HEK293 (cell line): ENCODE measurements around the gene MIR17HG.

Experiments used
- CTCF ChIA-PET: fragments of 350-600 bp; formaldehyde crosslinking; extraction: SDS; loops from one replicate; lab custom pipeline; 2021; ENCODE audit warnings: antibody characterized with exemption; lab: Yijun Ruan, JAX
- POLR2A ChIA-PET: fragments of 300-600 bp; formaldehyde crosslinking; extraction: SDS; loops from one replicate; lab custom pipeline; 2020; ENCODE audit warnings: antibody characterized with exemption, inconsistent platforms; lab: Yijun Ruan, JAX
- H3K27ac ChIP-seq: fragments of 200-500 bp; sonication (Bioruptor generic); 2 replicates; pipeline ENCODE4 v1.5.1; 2014; ENCODE audit warnings: low read depth, low read length, control low read depth, inconsistent platforms; ENCODE audit errors: extremely low read depth
- H3K36me3 ChIP-seq, 2 experiments: fragments of 200-500 bp in 1 of 2; sonication (Bioruptor generic) in 1 of 2; 1 replicate in 1 of 2; 2 replicates in 1 of 2; pipeline ENCODE4 v1.5.1; 2014 to 2017; ENCODE audit warnings: inconsistent platforms in 2 of 2, low read length in 2 of 2; ENCODE audit not compliant: control insufficient read depth in 2 of 2, insufficient read depth in 1 of 2
- H3K4me1 ChIP-seq: fragments of 200-500 bp; sonication (Bioruptor generic); 2 replicates; pipeline ENCODE4 v1.5.1; 2014; ENCODE audit warnings: mild to moderate bottlenecking, low read length, inconsistent platforms; ENCODE audit not compliant: control insufficient read depth, insufficient read depth
- H3K4me3 ChIP-seq: 2 replicates; pipeline ENCODE4 v1.5.1; 2011; ENCODE audit warnings: low read depth, mild to moderate bottlenecking, control low read depth, low read length, moderate library complexity
- H3K9me3 ChIP-seq: fragments of 200-500 bp; sonication (Bioruptor generic); 2 replicates; pipeline ENCODE4 v1.5.1; 2014; ENCODE audit warnings: low read depth, low read length, inconsistent platforms; ENCODE audit not compliant: control insufficient read depth, insufficient read depth
- FEZF1 ChIP-seq: fragments of 450-650 bp; formaldehyde crosslinking; IDR thresholded peaks from 2 replicates; pipeline ENCODE4 v1.5.1; 2016; ENCODE audit warnings: missing biosample characterization, missing genetic modification characterization
- GLIS1 ChIP-seq: fragments of 450-650 bp; formaldehyde crosslinking; IDR thresholded peaks from 2 replicates; pipeline ENCODE4 v1.5.1; 2016; ENCODE audit warnings: missing biosample characterization, missing genetic modification characterization
- PATZ1 ChIP-seq: fragments of 450-650 bp; formaldehyde crosslinking; IDR thresholded peaks from 2 replicates; pipeline ENCODE4 v1.5.1; 2016; ENCODE audit warnings: missing biosample characterization, missing genetic modification characterization
- PRDM1 ChIP-seq: fragments of 450-650 bp; formaldehyde crosslinking; IDR thresholded peaks from 2 replicates; pipeline ENCODE4; 2016; ENCODE audit warnings: missing biosample characterization, missing genetic modification characterization
- SCRT1 ChIP-seq: fragments of 450-650 bp; formaldehyde crosslinking; IDR thresholded peaks from 2 replicates; pipeline ENCODE4 v1.5.1; 2016; ENCODE audit warnings: missing biosample characterization, missing genetic modification characterization, borderline replicate concordance
- YY1 ChIP-seq: fragments of 450-650 bp; formaldehyde crosslinking; IDR thresholded peaks from 2 replicates; pipeline ENCODE4 v1.5.1; 2018; ENCODE audit warnings: missing biosample characterization, missing genetic modification characterization
- YY2 ChIP-seq: fragments of 450-650 bp; formaldehyde crosslinking; IDR thresholded peaks from 2 replicates; pipeline ENCODE4 v1.5.1; 2016; ENCODE audit warnings: missing biosample characterization, missing genetic modification characterization
- ZBTB1 ChIP-seq: fragments of 450-650 bp; formaldehyde crosslinking; IDR thresholded peaks from 2 replicates; pipeline ENCODE4 v1.5.1; 2016; ENCODE audit warnings: missing biosample characterization, missing genetic modification characterization
- ZBTB11 ChIP-seq: fragments of 450-650 bp; formaldehyde crosslinking; conservative IDR thresholded peaks from 2 replicates; pipeline ENCODE4 v1.5.1; 2016; ENCODE audit warnings: low read depth, missing biosample characterization, missing genetic modification characterization
- ZBTB17 ChIP-seq: fragments of 450-650 bp; formaldehyde crosslinking; IDR thresholded peaks from 2 replicates; pipeline ENCODE4 v1.5.1; 2016; ENCODE audit warnings: missing biosample characterization, missing genetic modification characterization
- ZBTB48 ChIP-seq: fragments of 450-650 bp; formaldehyde crosslinking; IDR thresholded peaks from 2 replicates; pipeline ENCODE4 v1.5.1; 2016; ENCODE audit warnings: missing biosample characterization, missing genetic modification characterization
- ZFP41 ChIP-seq: fragments of 450-650 bp; formaldehyde crosslinking; IDR thresholded peaks from 2 replicates; pipeline ENCODE4 v1.5.1; 2016; ENCODE audit warnings: missing biosample characterization, missing genetic modification characterization, borderline replicate concordance
- ZNF146 ChIP-seq: fragments of 450-650 bp; formaldehyde crosslinking; IDR thresholded peaks from 2 replicates; pipeline ENCODE4 v1.5.1; 2016; ENCODE audit warnings: missing biosample characterization, missing genetic modification characterization
- ZNF221 ChIP-seq: fragments of 450-650 bp; formaldehyde crosslinking; IDR thresholded peaks from 2 replicates; pipeline ENCODE4 v1.5.1; 2017; ENCODE audit warnings: missing biosample characterization, missing genetic modification characterization, borderline replicate concordance
- ZNF391 ChIP-seq: fragments of 450-650 bp; formaldehyde crosslinking; IDR thresholded peaks from 2 replicates; pipeline ENCODE4 v1.5.1; 2016; ENCODE audit warnings: low read depth, missing biosample characterization, missing genetic modification characterization, borderline replicate concordance
- ZNF394 ChIP-seq: fragments of 450-650 bp; formaldehyde crosslinking; IDR thresholded peaks from 2 replicates; pipeline ENCODE4 v1.5.1; 2016; ENCODE audit warnings: missing biosample characterization, missing genetic modification characterization, mild to moderate bottlenecking, moderate library complexity, borderline replicate concordance
- ZNF600 ChIP-seq: fragments of 450-650 bp; formaldehyde crosslinking; IDR thresholded peaks from 2 replicates; pipeline ENCODE4 v1.5.1; 2016; ENCODE audit warnings: missing biosample characterization, missing genetic modification characterization
- ZNF692 ChIP-seq: fragments of 450-650 bp; formaldehyde crosslinking; IDR thresholded peaks from 2 replicates; pipeline ENCODE4 v1.5.1; 2016; ENCODE audit warnings: missing biosample characterization, missing genetic modification characterization
- ZNF701 ChIP-seq: fragments of 450-650 bp; formaldehyde crosslinking; IDR thresholded peaks from 2 replicates; pipeline ENCODE4 v1.5.1; 2016; ENCODE audit warnings: missing biosample characterization, missing genetic modification characterization
- ZNF768 ChIP-seq: fragments of 450-650 bp; formaldehyde crosslinking; IDR thresholded peaks from 2 replicates; pipeline ENCODE4 v1.5.1; 2018; ENCODE audit warnings: missing biosample characterization, mild to moderate bottlenecking, missing genetic modification characterization

MIR17HG gene

GRCh38 chr13:91331047-91331915 is 16.2 kb upstream of the MIR17HG start:
- Histone ChIP-seq H3K36me3 (no peaks in the 10 kb centered on the region), H3K27ac (no peak overlapping the region), H3K4me1 (no peaks in the 10 kb centered on the region), H3K9me3 (no peaks in the 10 kb centered on the region), H3K4me3 (no peak overlapping the region)
- ChIA-PET POLR2A (no interaction called here), CTCF (interaction anchor here (0.6 kb wide), 1 partner anchor 475 kb away, joined by 3 read pairs; no protein-coding TSS in a partner anchor)
- TF ChIP-seq GLIS1 (no peak), SCRT1 (tag by site-specific recombination) (no peak), YY1 (tag by site-specific recombination) (no peak), ZBTB48 (no peak), ZFP41 (no peak), PRDM1 (no peak), ZNF394 (tag by site-specific recombination) (no peak), ZNF146 (tag by site-specific recombination) (no peak), ZNF391 (no peak), ZNF692 (tag by site-specific recombination) (no peak), FEZF1 (tag by site-specific recombination) (no peak)

GRCh38 chr13:91346062-91346461 is 1.4 kb upstream of the MIR17HG start:
- no peaks in the 10 kb centered on the region for H3K9me3 ChIP-seq
- H3K4me1 ChIP-seq = no peaks in the 10 kb centered on the region
- no peak overlapping the region for H3K27ac ChIP-seq
- peaks cover 0 to 21% of the 10 kb centered on the region in 2 experiments; a peak in 1 of 3 replicates for H3K36me3 ChIP-seq
- TF ChIP-seq ZBTB11 (tag by site-specific recombination) = no peak
- no peak for TF ChIP-seq ZBTB17
- TF ChIP-seq ZBTB1 (tag by site-specific recombination) = no peak
- no peak for TF ChIP-seq ZNF221 (tag by site-specific recombination)
- no peak for TF ChIP-seq YY2 (tag by site-specific recombination)
- no peak overlapping the region for H3K4me3 ChIP-seq
- ChIA-PET CTCF (interaction anchor here (0.6 kb wide), 1 partner anchor 21 kb away, joined by 3 read pairs; no protein-coding TSS in a partner anchor), POLR2A (no interaction called here)

- CTCF ChIA-PET = interaction anchor here (0.6 kb wide), 1 partner anchor 20 kb away, joined by 3 read pairs; no protein-coding TSS in a partner anchor
- Histone ChIP-seq H3K9me3 (no peaks in the 10 kb centered on the region), H3K4me3 (peak overlapping the region; percentile 40), H3K4me1 (no peaks in the 10 kb centered on the region), H3K27ac (no peak overlapping the region), H3K36me3 (peaks cover 0 to 29% of the 10 kb centered on the region in 2 experiments; a peak in 1 of 3 replicates)
- POLR2A ChIA-PET = no interaction called here
- TF ChIP-seq ZNF701 (tag by site-specific recombination) (no peak), PATZ1 (tag by site-specific recombination) (no peak), ZBTB17 (0 out of 2 replicates have a peak, but pooled peaks have one; percentile 16), ZNF768 (tag by site-specific recombination) (no peak), ZNF600 (tag by site-specific recombination) (0 out of 2 replicates have a peak, but pooled peaks have one; percentile 16), ZBTB11 (tag by site-specific recombination) (no peak)
Measured at GRCh38 chr13:91346850-91347201, 661 bp upstream of the MIR17HG start.
